SK-N-SH (cell line): ENCODE measurements around the gene ESPNL. TPM values are rescaled to one million over a fixed set of nuclear protein-coding genes. Genes with fewer than 3 reads are reported as not detected.
A peak's percentile ranks its signal among the peaks of the same experiment; 100 is the strongest.

Experiments
- CTCF ChIA-PET: fragments of 300-600, 350-600 bp; formaldehyde crosslinking; extraction: SDS; loops from one replicate; lab custom pipeline; 2021; lab: Yijun Ruan, JAX
- POLR2A ChIA-PET: fragments of 350-600 bp; sonication (Branson Sonifier 250); formaldehyde crosslinking; extraction: SDS; loops from one replicate; lab custom pipeline; 2020; ENCODE audit warnings: antibody characterized with exemption, inconsistent platforms; lab: Yijun Ruan, JAX
- DNase-seq: peaks from one replicate; pipeline ENCODE4 v3.0.0; 2012
- H2AFZ ChIP-seq: fragments of 200-600 bp; sonication (generic); 2 replicates; pipeline ENCODE4 v1.8.1; 2016; ENCODE audit warnings: antibody characterized with exemption, mild to moderate bottlenecking, low read depth
- H3F3A ChIP-seq: fragments of 200-600 bp; sonication (generic); replicated peaks from 2 replicates; pipeline ENCODE3; 2016; ENCODE audit warnings: antibody characterized with exemption, mild to moderate bottlenecking; ENCODE audit not compliant: insufficient read depth
- H3K27ac ChIP-seq, 2 experiments: fragments of 200-500 bp in 1 of 2; fragments of 200-600 bp in 1 of 2; sonication (Bioruptor generic) in 1 of 2; sonication (generic), shearing (Covaris generic) in 1 of 2; 2 replicates each; pipeline versions ENCODE4 v1.5.1 to v1.6.1; 2014 to 2016; ENCODE audit warnings: low read depth in 2 of 2, inconsistent platforms in 1 of 2, low read length in 1 of 2, mild to moderate bottlenecking in 1 of 2, mixed read lengths in 1 of 2
- H3K27me3 ChIP-seq: fragments of 200-600 bp; sonication (generic), shearing (Covaris generic); 2 replicates; pipeline ENCODE4 v1.6.1; 2016; ENCODE audit warnings: mixed run types; ENCODE audit not compliant: insufficient read depth
- H3K36me3 ChIP-seq, 2 experiments: fragments of 200-500 bp in 1 of 2; fragments of 200-600 bp in 1 of 2; sonication (Bioruptor generic) in 1 of 2; sonication (generic) in 1 of 2; replicated peaks in 1 of 2; 2 replicates each; pipeline versions ENCODE3 to v1.5.1; 2014 to 2016; ENCODE audit warnings: low read length in 1 of 2, mild to moderate bottlenecking in 1 of 2; ENCODE audit not compliant: insufficient read depth in 2 of 2, control insufficient read depth in 1 of 2
- H3K4me1 ChIP-seq, 2 experiments: fragments of 200-500 bp in 1 of 2; fragments of 200-600 bp in 1 of 2; sonication (Bioruptor generic) in 1 of 2; sonication (generic), shearing (Covaris generic) in 1 of 2; 2 replicates each; pipeline versions ENCODE4 v1.5.1 to v1.6.1; 2014 to 2016; ENCODE audit warnings: low read depth in 1 of 2, low read length in 1 of 2, mixed run types in 1 of 2; ENCODE audit not compliant: insufficient read depth in 2 of 2, control insufficient read depth in 1 of 2
- H3K4me2 ChIP-seq: fragments of 200-600 bp; sonication (generic), shearing (Covaris generic); 2 replicates; pipeline ENCODE4 v1.6.1; 2017; ENCODE audit warnings: mixed run types
- H3K4me3 ChIP-seq, 2 experiments: fragments of 200-500 bp in 1 of 2; fragments of 200-600 bp in 1 of 2; sonication (Bioruptor generic) in 1 of 2; sonication (generic), shearing (Covaris generic) in 1 of 2; 2 replicates each; pipeline versions ENCODE4 v1.5.1 to v1.8.1; 2014 to 2016; ENCODE audit warnings: low read depth in 2 of 2, inconsistent platforms in 1 of 2, low read length in 1 of 2, mild to moderate bottlenecking in 1 of 2, mixed read lengths in 1 of 2, moderate library complexity in 1 of 2
- H3K79me2 ChIP-seq: fragments of 200-600 bp; sonication (generic); 2 replicates; pipeline ENCODE4 v1.8.1; 2017; ENCODE audit warnings: mild to moderate bottlenecking; ENCODE audit not compliant: insufficient read depth
- H3K9ac ChIP-seq: fragments of 200-600 bp; sonication (generic); 2 replicates; pipeline ENCODE4 v1.6.1; 2017; ENCODE audit warnings: mixed run types
- H3K9me2 ChIP-seq: fragments of 200-600 bp; sonication (generic); 2 replicates; pipeline ENCODE4 v1.6.1; 2017; ENCODE audit warnings: mixed run types
- H3K9me3 ChIP-seq: fragments of 200-600 bp; sonication (generic); 2 replicates; pipeline ENCODE4 v1.6.1; 2017; ENCODE audit warnings: mixed run types, mild to moderate bottlenecking, moderate library complexity
- H4K20me1 ChIP-seq: fragments of 200-600 bp; sonication (generic); 2 replicates; pipeline ENCODE4 v1.6.1; 2017; ENCODE audit warnings: mild to moderate bottlenecking, mixed run types; ENCODE audit not compliant: insufficient read depth
- CHD2 ChIP-seq: fragments of 150-350 bp; IDR thresholded peaks from 2 replicates; pipeline ENCODE4 v1.6.1; 2018; ENCODE audit warnings: low read length; ENCODE audit not compliant: partially characterized antibody
- ELF1 ChIP-seq: IDR thresholded peaks from 2 replicates; pipeline ENCODE4 v1.4.0; 2012
- EP300 ChIP-seq, 2 experiments: IDR thresholded peaks; 2 replicates each; pipeline versions ENCODE4 v1.4.0 to v1.6.1; 2012; ENCODE audit warnings: borderline replicate concordance in 1 of 2, low read depth in 1 of 2, low read length in 1 of 2
- MAX ChIP-seq: IDR thresholded peaks from 2 replicates; pipeline ENCODE4 v1.4.0; 2012; ENCODE audit warnings: low read depth
- MEF2A ChIP-seq: IDR thresholded peaks from 2 replicates; pipeline ENCODE4 v1.4.0; 2012; ENCODE audit warnings: low read depth, borderline replicate concordance
- NRF1 ChIP-seq: IDR thresholded peaks from 2 replicates; pipeline ENCODE4 v1.6.1; 2012; ENCODE audit warnings: low read depth, mild to moderate bottlenecking, low read length
- RAD21 ChIP-seq: IDR thresholded peaks from 2 replicates; pipeline ENCODE4 v1.6.1; 2012; ENCODE audit warnings: mild to moderate bottlenecking, low read length
- RCOR1 ChIP-seq: fragments of 150-350 bp; IDR thresholded peaks from 2 replicates; pipeline ENCODE4 v1.6.1; 2017; ENCODE audit warnings: antibody characterized with exemption, low read length
- SMC3 ChIP-seq: IDR thresholded peaks from 2 replicates; pipeline ENCODE4 v1.6.1; 2012; ENCODE audit warnings: low read depth, low read length, improper control_type of control experiment
- TEAD4 ChIP-seq: IDR thresholded peaks from 2 replicates; pipeline ENCODE4 v1.4.0; 2012; ENCODE audit warnings: mild to moderate bottlenecking, borderline replicate concordance; ENCODE audit not compliant: insufficient read depth
- WGBS: methylation state at CpG from one replicate; pipeline ENCODE4 v1.1.6; 2017; ENCODE audit warnings: low lambda C conversion rate; 5-methylcytosine and 5-hydroxymethylcytosine counted together
- polyA plus RNA-seq, 3 experiments: library from polyadenylated mRNA; depleted of rRNA; stranded (reverse); fragments of >200 nt; gene quantifications; 2 replicates each; pipeline ENCODE4 v1.2.3, GENCODE V29; 2012

The ESPNL gene
- polyA plus RNA-seq, 1 of the 3 experiments (the other 2 are of a cell fraction): 0.05 TPM

- no peaks in the 10 kb centered on the region for H3K9me2 ChIP-seq
- no peaks in the 10 kb centered on the region for H3F3A ChIP-seq
- H3K9ac ChIP-seq: no peak overlapping the region
- H3K4me3 ChIP-seq: no peak overlapping the region
- 94% methylated on average over 13 of the region's 21 CpGs for WGBS
- POLR2A ChIA-PET: no interaction called here
- H2AFZ ChIP-seq: no peak overlapping the region
- no peak for TF ChIP-seq NRF1
- no peak for TF ChIP-seq TEAD4
- no peak for TF ChIP-seq RAD21
- TF ChIP-seq MEF2A: no peak
- no peak for TF ChIP-seq RCOR1
- TF ChIP-seq EP300 (IDR thresholded peaks at IDR 0.05; ENCODE audit: borderline replicate concordance in 1 of 2, low read depth in 1 of 2, low read length in 1 of 2): no peak
- TF ChIP-seq ELF1: no peak
- H3K4me1 ChIP-seq: peaks cover 2 to 4% of the 10 kb centered on the region in 2 experiments; a peak in 1 of 4 replicates
- H4K20me1 ChIP-seq: no peaks in the 10 kb centered on the region
- H3K27me3 ChIP-seq: no peaks in the 10 kb centered on the region
- no peak overlapping the region for H3K27ac ChIP-seq
- CTCF ChIA-PET: no interaction called here
- DNase-seq: no peak
- no peaks in the 10 kb centered on the region for H3K36me3 ChIP-seq
- H3K9me3 ChIP-seq: no peaks in the 10 kb centered on the region
- no peaks in the 10 kb centered on the region for H3K79me2 ChIP-seq
- H3K4me2 ChIP-seq: no peak overlapping the region
These were observed 57.9 kb downstream of the ESPNL start for GRCh38 chr2:238158018-238158508.

- CTCF ChIA-PET: interaction anchor here (0.6 to 7.1 kb wide), 6 partner anchors 9 to 163 kb away, joined by 3 to 58 read pairs (median 4); no protein-coding TSS in a partner anchor
- H2AFZ ChIP-seq: peak within 1 kb of the TSS; percentile 70; the same call in 1 of the 2 replicates
- POLR2A ChIA-PET: no interaction called here
These were observed 58.5 kb downstream of the ESPNL start, which contains the start of gene ERFE for GRCh38 chr2:238158509-238159070. ERFE (plus strand) TSS chr2:238158970; CDS start chr2:238159008, 38 bp downstream.

More at GRCh38 chr2:238158509-238159070, 58.5 kb downstream of the ESPNL start, which contains the start of gene ERFE:
- H3K9me3 ChIP-seq: no peaks in the 10 kb centered on the region
- no peaks in the 10 kb centered on the region for H3K79me2 ChIP-seq
- H3K4me3 ChIP-seq: peak within 1 kb of the TSS; percentile 41 to 49; a peak in 3 of 4 replicates
- TF ChIP-seq CHD2 (peak; percentile 24), EP300 (IDR thresholded peaks at IDR 0.05; ENCODE audit: borderline replicate concordance in 1 of 2, low read depth in 1 of 2, low read length in 1 of 2) (no peak), MAX (0 out of 2 replicates have a peak, but pooled peaks have one; percentile 39), RCOR1 (no peak), NRF1 (no peak), SMC3 (0 out of 2 replicates have a peak, but pooled peaks have one; percentile 11)
- WGBS: 15% methylated on average over 5 of the region's 61 CpGs
- H4K20me1 ChIP-seq: no peaks in the 10 kb centered on the region
- H3K36me3 ChIP-seq: no peaks in the 10 kb centered on the region
- H3K4me2 ChIP-seq: peak within 1 kb of the TSS; percentile 67; the same call in 1 of the 2 replicates
- H3K4me1 ChIP-seq: peaks cover 2 to 4% of the 10 kb centered on the region in 2 experiments; a peak in 1 of 4 replicates
- peak; percentile 96 for DNase-seq
- H3K27me3 ChIP-seq: no peaks in the 10 kb centered on the region
- H3K9me2 ChIP-seq: no peaks in the 10 kb centered on the region
- H3K27ac ChIP-seq: no peak within 1 kb of the TSS
- peak within 1 kb of the TSS; percentile 41; the same call in 1 of the 2 replicates for H3K9ac ChIP-seq
- no peaks in the 10 kb centered on the region for H3F3A ChIP-seq
